GM23338 (cell line): ENCODE data around the gene ALDH1A1.

Experiments
- CREB1 ChIP-seq: fragments of 250-450 bp; sonication (Bioruptor Pico); IDR thresholded peaks from 2 replicates; pipeline ENCODE4 v1.5.0; 2020; ENCODE audit warnings: low read depth, mild to moderate bottlenecking, moderate library complexity
- CTCF ChIP-seq, 2 experiments: fragments of 200-600 bp in 1 of 2; sonication (generic) in 1 of 2; conservative IDR thresholded peaks; 2 replicates each; pipeline versions ENCODE4 v1.5.1 to v1.6.1; 2016 to 2017; ENCODE audit warnings: antibody characterized with exemption in 2 of 2, low read depth in 2 of 2, mild to moderate bottlenecking in 2 of 2, moderate library complexity in 1 of 2
- ETS1 ChIP-seq: IDR thresholded peaks from 2 replicates; pipeline ENCODE4 v1.6.1; 2016; ENCODE audit warnings: antibody characterized with exemption
- EZH2 ChIP-seq: fragments of 200-600 bp; sonication (generic); IDR thresholded peaks from one replicate; pipeline ENCODE4 v1.8.0; 2017; ENCODE audit warnings: antibody characterized with exemption, mild to moderate bottlenecking, low read depth; ENCODE audit not compliant: unreplicated experiment
- EZH2phosphoT487 ChIP-seq: fragments of 200-600 bp; sonication (generic); IDR thresholded peaks from one replicate; pipeline ENCODE4 v1.8.1; 2018; ENCODE audit warnings: antibody characterized with exemption; ENCODE audit not compliant: unreplicated experiment
- JUNB ChIP-seq: IDR thresholded peaks from one replicate; pipeline ENCODE4 v1.6.1; 2016; ENCODE audit warnings: antibody characterized with exemption; ENCODE audit not compliant: unreplicated experiment
- NANOG ChIP-seq: IDR thresholded peaks from 2 replicates; pipeline ENCODE4 v1.6.1; 2016; ENCODE audit warnings: antibody characterized with exemption, borderline replicate concordance
- POLR2AphosphoS5 ChIP-seq: IDR thresholded peaks from 2 replicates; pipeline ENCODE4 v1.6.1; 2016; ENCODE audit warnings: antibody characterized with exemption, low read depth
- STAT1 ChIP-seq: IDR thresholded peaks from one replicate; pipeline ENCODE4 v1.6.1; 2016; ENCODE audit warnings: antibody characterized with exemption; ENCODE audit not compliant: unreplicated experiment
- TF ChIP-seq, protein P1 (sequence below): IDR thresholded peaks from one replicate; pipeline ENCODE4 v1.6.1; 2018; ENCODE audit warnings: antibody characterized with exemption; ENCODE audit not compliant: unreplicated experiment

DNA sequence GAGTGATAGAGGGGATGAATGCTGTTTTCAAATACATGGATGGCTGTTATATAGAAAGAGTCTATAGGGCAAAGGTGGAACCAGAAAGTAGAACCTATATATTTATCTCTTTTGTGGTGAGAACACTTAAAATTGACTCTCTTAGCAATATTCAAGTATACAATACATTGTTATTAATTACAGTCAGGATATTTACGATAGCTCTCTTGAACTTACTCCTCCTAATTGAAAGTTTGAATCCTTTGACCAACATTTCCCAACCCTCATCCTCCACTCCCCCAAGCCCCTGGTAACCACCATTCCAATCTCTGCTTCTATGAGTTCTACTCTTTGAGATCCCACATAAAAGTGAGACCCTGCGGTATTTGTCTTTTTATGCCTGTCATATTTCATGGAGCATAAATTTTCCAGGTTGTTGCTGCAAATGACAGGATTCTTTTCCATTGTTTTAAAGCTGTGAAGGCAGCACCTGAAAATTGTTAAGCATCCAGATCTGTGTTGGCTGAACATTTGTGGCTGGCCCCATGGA, 41.5 kb downstream of the ALDH1A1 start:
- TF ChIP-seq EZH2 (no peak), CTCF (conservative IDR thresholded peaks at IDR 0.05; ENCODE audit: low read depth in 2 of 2) (no peak), POLR2AphosphoS5 (no peak), NANOG (no peak), EZH2phosphoT487 (no peak), JUNB (no peak), CREB1 (CRISPR knock-in tag) (no peak), ETS1 (no peak), STAT1 (no peak)
- TF ChIP-seq, protein P1, sequence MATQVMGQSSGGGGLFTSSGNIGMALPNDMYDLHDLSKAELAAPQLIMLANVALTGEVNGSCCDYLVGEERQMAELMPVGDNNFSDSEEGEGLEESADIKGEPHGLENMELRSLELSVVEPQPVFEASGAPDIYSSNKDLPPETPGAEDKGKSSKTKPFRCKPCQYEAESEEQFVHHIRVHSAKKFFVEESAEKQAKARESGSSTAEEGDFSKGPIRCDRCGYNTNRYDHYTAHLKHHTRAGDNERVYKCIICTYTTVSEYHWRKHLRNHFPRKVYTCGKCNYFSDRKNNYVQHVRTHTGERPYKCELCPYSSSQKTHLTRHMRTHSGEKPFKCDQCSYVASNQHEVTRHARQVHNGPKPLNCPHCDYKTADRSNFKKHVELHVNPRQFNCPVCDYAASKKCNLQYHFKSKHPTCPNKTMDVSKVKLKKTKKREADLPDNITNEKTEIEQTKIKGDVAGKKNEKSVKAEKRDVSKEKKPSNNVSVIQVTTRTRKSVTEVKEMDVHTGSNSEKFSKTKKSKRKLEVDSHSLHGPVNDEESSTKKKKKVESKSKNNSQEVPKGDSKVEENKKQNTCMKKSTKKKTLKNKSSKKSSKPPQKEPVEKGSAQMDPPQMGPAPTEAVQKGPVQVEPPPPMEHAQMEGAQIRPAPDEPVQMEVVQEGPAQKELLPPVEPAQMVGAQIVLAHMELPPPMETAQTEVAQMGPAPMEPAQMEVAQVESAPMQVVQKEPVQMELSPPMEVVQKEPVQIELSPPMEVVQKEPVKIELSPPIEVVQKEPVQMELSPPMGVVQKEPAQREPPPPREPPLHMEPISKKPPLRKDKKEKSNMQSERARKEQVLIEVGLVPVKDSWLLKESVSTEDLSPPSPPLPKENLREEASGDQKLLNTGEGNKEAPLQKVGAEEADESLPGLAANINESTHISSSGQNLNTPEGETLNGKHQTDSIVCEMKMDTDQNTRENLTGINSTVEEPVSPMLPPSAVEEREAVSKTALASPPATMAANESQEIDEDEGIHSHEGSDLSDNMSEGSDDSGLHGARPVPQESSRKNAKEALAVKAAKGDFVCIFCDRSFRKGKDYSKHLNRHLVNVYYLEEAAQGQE: no peak
